Esophagus squamous epithelium (tissue), 5 donors: ENCODE results near the gene ANTKMT. TPM values are rescaled to one million over a fixed set of nuclear protein-coding genes. Genes with fewer than 3 reads are reported as not detected.

Experiments
- DNase-seq: peaks from one replicate; lab custom pipeline; 2025; lab: John Stamatoyannopoulos, UW
- H3K27ac ChIP-seq, 4 donors: fragments of 200-600 bp; sonication (generic); one replicate each; pipeline ENCODE4 v1.5.1; 2016 to 2019; ENCODE audit warnings: mild to moderate bottlenecking in 1 of 4
- H3K27me3 ChIP-seq, 4 donors: fragments of 200-600 bp; sonication (generic); 1 replicate in 3 of 4; 2 replicates in 1 of 4; pipeline versions ENCODE4 v1.5.1 to v1.6.0; 2017 to 2021; ENCODE audit warnings: antibody characterized with exemption in 1 of 4
- H3K36me3 ChIP-seq, 3 donors: fragments of 200-600 bp; sonication (generic); one replicate each; pipeline ENCODE4 v1.5.1; 2016 to 2019
- H3K4me1 ChIP-seq, 3 donors: fragments of 200-600 bp; sonication (generic); one replicate each; pipeline ENCODE4 v1.5.1; 2017 to 2019
- H3K4me3 ChIP-seq, 4 donors: fragments of 200-600 bp; sonication (generic); 1 replicate in 3 of 4; 2 replicates in 1 of 4; pipeline ENCODE4 v1.5.1; 2016 to 2019; ENCODE audit warnings: mild to moderate bottlenecking in 2 of 4, moderate library complexity in 1 of 4
- H3K9me3 ChIP-seq, 3 donors: fragments of 200-600 bp; sonication (generic); one replicate each; pipeline ENCODE4 v1.5.1; 2016 to 2019
- POLR2A ChIP-seq, 4 donors: fragments of 450-650 bp; IDR thresholded peaks; one replicate each; pipeline ENCODE4 v1.6.1; 2017; ENCODE audit warnings: antibody characterized with exemption in 4 of 4, mild to moderate bottlenecking in 4 of 4, moderate library complexity in 3 of 4
- WGBS, 2 donors: methylation state at CpG; one replicate each; pipeline ENCODE4 v1.1.5; 2018; 5-methylcytosine and 5-hydroxymethylcytosine counted together
- intact Hi-C: fragments of 100-400 bp; cut with DNase I; formaldehyde crosslinking; loops from one replicate; pipeline ENCODE4 v1.15.0; 2022
- total RNA-seq, 4 donors: library from RNA; depleted of rRNA; stranded (reverse); fragments of >200 nt; gene quantifications; one replicate each; pipeline ENCODE4 v1.1.0, GENCODE V29; 2016
- TF ChIP-seq, protein P1 (sequence below), 6 experiments: fragments of 450-650 bp in 4 of 6; fragments of 200-600 bp in 2 of 6; sonication (generic) in 2 of 6; IDR thresholded peaks; one replicate each; pipeline ENCODE4 v1.5.1; 2016 to 2019; ENCODE audit warnings: antibody characterized with exemption in 6 of 6, mild to moderate bottlenecking in 4 of 6, moderate library complexity in 4 of 6
- donor health status: DM: yes; HTN: yes; CAD: no.

ANTKMT gene
- total RNA-seq, 4 donors from 2014 or later = 11.6 to 29.1 (median 24.2) TPM

- intact Hi-C loops = no loop called here
- H3K4me1 ChIP-seq = peaks cover 34 to 69% (median 40%) of the 10 kb centered on the region in 3 donors
- TF ChIP-seq, protein P1, sequence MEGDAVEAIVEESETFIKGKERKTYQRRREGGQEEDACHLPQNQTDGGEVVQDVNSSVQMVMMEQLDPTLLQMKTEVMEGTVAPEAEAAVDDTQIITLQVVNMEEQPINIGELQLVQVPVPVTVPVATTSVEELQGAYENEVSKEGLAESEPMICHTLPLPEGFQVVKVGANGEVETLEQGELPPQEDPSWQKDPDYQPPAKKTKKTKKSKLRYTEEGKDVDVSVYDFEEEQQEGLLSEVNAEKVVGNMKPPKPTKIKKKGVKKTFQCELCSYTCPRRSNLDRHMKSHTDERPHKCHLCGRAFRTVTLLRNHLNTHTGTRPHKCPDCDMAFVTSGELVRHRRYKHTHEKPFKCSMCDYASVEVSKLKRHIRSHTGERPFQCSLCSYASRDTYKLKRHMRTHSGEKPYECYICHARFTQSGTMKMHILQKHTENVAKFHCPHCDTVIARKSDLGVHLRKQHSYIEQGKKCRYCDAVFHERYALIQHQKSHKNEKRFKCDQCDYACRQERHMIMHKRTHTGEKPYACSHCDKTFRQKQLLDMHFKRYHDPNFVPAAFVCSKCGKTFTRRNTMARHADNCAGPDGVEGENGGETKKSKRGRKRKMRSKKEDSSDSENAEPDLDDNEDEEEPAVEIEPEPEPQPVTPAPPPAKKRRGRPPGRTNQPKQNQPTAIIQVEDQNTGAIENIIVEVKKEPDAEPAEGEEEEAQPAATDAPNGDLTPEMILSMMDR (IDR thresholded peaks at IDR 0.05) = no peak
- no peak for TF ChIP-seq POLR2A (IDR thresholded peaks at IDR 0.05)
Observed at GRCh38 chr16:718389-718788, 2.6 kb upstream of the ANTKMT start.

DNA sequence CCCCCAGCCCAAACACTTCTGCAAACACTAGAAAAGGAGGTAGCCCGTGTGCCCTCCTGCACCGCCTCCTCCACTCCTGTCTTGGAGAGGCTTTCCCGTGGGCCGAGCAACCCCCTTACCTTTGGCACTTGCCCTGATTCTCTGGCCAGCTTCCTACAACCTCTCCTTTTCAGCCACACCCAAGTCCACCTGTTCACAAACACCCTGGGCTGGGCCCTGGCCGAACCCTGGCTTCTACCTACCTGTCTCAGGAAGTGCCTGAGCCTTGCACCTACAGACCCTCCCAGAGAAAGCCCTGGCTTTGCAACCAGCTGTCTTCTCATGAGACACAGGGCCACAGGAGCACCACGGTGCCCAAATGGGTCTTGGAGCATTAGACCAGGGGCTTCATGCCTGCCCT lies 2.0 kb upstream of the ANTKMT start:
- no peak overlapping the region for H3K4me3 ChIP-seq
- no peaks in the 10 kb centered on the region for H3K36me3 ChIP-seq
- intact Hi-C loops = no loop called here
- H3K27ac ChIP-seq = no peak overlapping the region
- TF ChIP-seq, protein P1 (IDR thresholded peaks at IDR 0.05) = no peak
- TF ChIP-seq POLR2A (IDR thresholded peaks at IDR 0.05) = no peak
- peaks cover 0 to 41% (median 6%) of the 10 kb centered on the region in 4 donors for H3K27me3 ChIP-seq
- 61 to 72% methylated on average over 4 to 5 of the region's 6 CpGs for WGBS, 2 donors
- H3K4me1 ChIP-seq = peaks cover 34 to 69% (median 40%) of the 10 kb centered on the region in 3 donors
- H3K9me3 ChIP-seq = no peaks in the 10 kb centered on the region
- DNase-seq = no peak

More at GRCh38 chr16:718389-718788, 2.6 kb upstream of the ANTKMT start:
- H3K27ac ChIP-seq = no peak overlapping the region
- H3K27me3 ChIP-seq = peaks cover 0 to 41% (median 6%) of the 10 kb centered on the region in 4 donors
- DNase-seq = no peak
- no peaks in the 10 kb centered on the region for H3K36me3 ChIP-seq
- H3K9me3 ChIP-seq = no peaks in the 10 kb centered on the region
- WGBS, 2 donors = 86 to 100% methylated on average over 2 to 6 of the region's 9 CpGs
- H3K4me3 ChIP-seq = no peak overlapping the region

DNA sequence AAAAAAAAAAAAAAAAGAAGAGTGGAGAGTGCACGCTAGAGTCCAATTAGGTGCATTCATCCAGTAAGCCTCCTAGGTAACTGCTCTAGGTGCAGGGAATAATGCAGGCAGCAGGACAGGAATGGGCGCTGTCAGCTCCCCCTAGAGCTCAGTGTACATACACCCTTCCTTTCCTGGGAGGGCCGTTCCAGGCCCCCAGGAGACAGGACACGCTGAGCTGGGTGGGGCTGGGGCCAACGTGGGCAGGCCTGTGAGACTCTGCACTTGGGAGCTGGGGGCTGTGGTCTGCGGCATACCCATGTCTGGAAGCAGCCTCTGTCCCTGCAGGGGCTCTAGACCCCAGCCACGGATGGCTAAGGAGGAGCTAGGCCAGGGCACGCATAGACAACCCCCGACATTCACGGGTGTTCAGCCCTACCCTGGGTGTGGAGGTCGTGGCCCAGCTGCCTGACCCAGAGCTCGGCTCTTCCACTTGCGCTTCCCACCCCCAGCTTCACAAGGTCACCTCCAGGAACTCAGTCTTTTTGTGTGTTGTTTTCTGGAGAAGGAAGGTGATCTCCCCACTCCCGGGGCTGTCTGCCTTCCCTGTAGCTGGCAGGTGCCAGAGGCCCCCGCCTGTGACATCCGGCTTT lies 1.0 kb upstream of the ANTKMT start:
- intact Hi-C loops = no loop called here
- Histone ChIP-seq H3K27me3 (peaks cover 0 to 36% (median 6%) of the 10 kb centered on the region in 4 donors), H3K36me3 (no peaks in the 10 kb centered on the region), H3K27ac (peak overlapping the region; percentile 78 to 90 (median 84)), H3K4me3 (peak overlapping the region; percentile 59 to 87 (median 72)), H3K4me1 (peaks cover 27 to 60% (median 34%) of the 10 kb centered on the region in 3 donors), H3K9me3 (no peaks in the 10 kb centered on the region)
- WGBS, 2 donors = 8 to 27% methylated on average over 4 to 15 of the region's 16 CpGs
- no peak for DNase-seq
- TF ChIP-seq POLR2A (IDR thresholded peaks at IDR 0.05) = no peak
- TF ChIP-seq, protein P1 (IDR thresholded peaks at IDR 0.05) = no peak

- Histone ChIP-seq H3K4me3 (peak overlapping the region; percentile 59 to 87 (median 72)), H3K9me3 (no peaks in the 10 kb centered on the region), H3K27me3 (peaks cover 0 to 38% (median 6%) of the 10 kb centered on the region in 4 donors), H3K36me3 (no peaks in the 10 kb centered on the region), H3K27ac (peak overlapping the region; percentile 78 to 90 (median 84)), H3K4me1 (peaks cover 27 to 55% (median 30%) of the 10 kb centered on the region in 3 donors)
- 0% methylated on average over 2 of the region's 38 CpGs for WGBS, 2 donors
- intact Hi-C loops = no loop called here
- TF ChIP-seq POLR2A (IDR thresholded peaks at IDR 0.05) = no peak
- TF ChIP-seq, protein P1 (IDR thresholded peaks at IDR 0.05) = no peak
- no peak for DNase-seq
Observed at GRCh38 chr16:720447-720989, 428 bp upstream of the ANTKMT start.
